Right cardiac atrium (tissue), 5 donors: ENCODE results near the gene IL12A. TPM values are rescaled to one million over a fixed set of nuclear protein-coding genes. Genes with fewer than 3 reads are reported as not detected.
A peak's percentile ranks its signal among the peaks of the same experiment; 100 is the strongest.

Experiments
- ATAC-seq, 2 donors: fragments of 200-7000 bp; cut with Tn5 transposase; one replicate each; pipeline versions ENCODE4 v1.8.0 to v1.9.1; 2020; ENCODE audit warnings: moderate library complexity in 2 of 2, mild to moderate bottlenecking in 1 of 2
- DNase-seq, 3 donors: peaks; one replicate each; pipeline ENCODE4 v3.0.0-alpha.2; 2020
- H3K27ac ChIP-seq: one replicate; pipeline ENCODE4 v1.5.1; 2013; ENCODE audit warnings: mild to moderate bottlenecking, low read length, control low read depth, moderate library complexity
- H3K27me3 ChIP-seq: one replicate; pipeline ENCODE4 v1.6.1; 2013; ENCODE audit not compliant: control insufficient read depth, insufficient read depth
- H3K4me1 ChIP-seq: one replicate; pipeline ENCODE4 v1.6.1; 2013; ENCODE audit warnings: low read length; ENCODE audit not compliant: control insufficient read depth, insufficient read depth
- H3K4me3 ChIP-seq: one replicate; pipeline ENCODE4 v1.5.1; 2013; ENCODE audit warnings: low read length, control low read depth
- H3K9me3 ChIP-seq: one replicate; pipeline ENCODE4 v1.6.1; 2013; ENCODE audit warnings: low read length; ENCODE audit not compliant: control insufficient read depth
- WGBS: extraction: QIAGEN DNeasy Blood & Tissue Kit; methylation state at CpG from one replicate; pipeline ENCODE4 v1.1.7; 2013; 5-methylcytosine and 5-hydroxymethylcytosine counted together
- intact Hi-C, 4 donors: fragments of 100-400 bp; cut with DNase I; formaldehyde crosslinking; loops; one replicate each; pipeline versions ENCODE4 v1.11.0 to v1.14.0; 2022 to 2023
- long read RNA-seq, 4 donors: library from polyadenylated mRNA; unstranded; transcript quantifications; one replicate each; pipeline ENCODE4 v2.0.0, GENCODE V29; 2020 to 2021
- polyA plus RNA-seq: library from polyadenylated mRNA; stranded (reverse); fragments of 200-250 nt; gene quantifications from one replicate; pipeline ENCODE4 v1.2.3, GENCODE V29; 2013
- total RNA-seq, 4 donors: library from RNA; stranded (reverse); fragmentation: NEBNext Ultra II Directional; extraction: Animal tissue kit (Norgen Biotek cat#: 25700); gene quantifications; one replicate each; pipeline ENCODE4 v1.2.1, GENCODE V29; 2021
- donor health status: healthy with polysubstance abuse.
- donor health status: DM: no; HTN: yes; CAD: no.
- donor health status: DM: no; HTN: no; CAD: no.
- donor health status: DM: no; HTN: yes; CAD: no; lungs with severe emphysema.
- donor health status: DM: yes; HTN: yes; CAD: no.

Gene IL12A
- total RNA-seq = 1 to 10 TPM in 1 of 4 donors, under 1 TPM in 3; 0.24 to 1.0 (median 0.38) TPM
- polyA plus RNA-seq = 0.29 TPM
- long read RNA-seq, donor 1 = 0 reads
- long read RNA-seq, donor 2 = 0 reads
- long read RNA-seq, donor 3, partial matches to known transcripts = 0 of 4 reads
- long read RNA-seq, donor 3, other reads (novel, unspliced or antisense) = 0 of 4 reads
- long read RNA-seq, donor 4 = 0 reads

- Histone ChIP-seq H3K27me3 (no peaks in the 10 kb centered on the region), H3K9me3 (no peaks in the 10 kb centered on the region), H3K4me3 (peak within 1 kb of the TSS; percentile 79), H3K4me1 (no peaks in the 10 kb centered on the region), H3K27ac (no peak within 1 kb of the TSS)
- DNase-seq (peak; percentile 77 to 92 (median 91)), ATAC-seq (peak; percentile 97 to 98)
- WGBS = under 1% methylated on average over 54 of the region's 54 CpGs
- intact Hi-C loops = loop anchor here in 1 of 4 donors (5.0 kb wide), 1 partner anchor 101 kb away; no protein-coding TSS in a partner anchor
Observed at GRCh38 chr3:159988617-159989271, at the start of gene IL12A. TSS of gene IL12A (plus strand) at chr3:159988835.

GRCh38 chr3:159941038-159942000, 47.3 kb upstream of the IL12A start:
- H3K4me1 ChIP-seq = no peaks in the 10 kb centered on the region
- H3K27me3 ChIP-seq = no peaks in the 10 kb centered on the region
- H3K4me3 ChIP-seq = no peak overlapping the region
- intact Hi-C loops = no loop called here
- DNase-seq (no peak), ATAC-seq (no peak)
- 72% methylated on average over 6 of the region's 6 CpGs for WGBS
- H3K27ac ChIP-seq = no peak overlapping the region
- no peaks in the 10 kb centered on the region for H3K9me3 ChIP-seq

- WGBS = 58% methylated on average over 1 of the region's 1 CpG
- Histone ChIP-seq H3K9me3 (no peaks in the 10 kb centered on the region), H3K4me3 (no peak overlapping the region), H3K27me3 (no peaks in the 10 kb centered on the region), H3K4me1 (no peaks in the 10 kb centered on the region), H3K27ac (no peak overlapping the region)
- intact Hi-C loops = no loop called here
- no peak for DNase-seq
- ATAC-seq = no peak
Observed at GRCh38 chr3:159944781-159945180, 43.9 kb upstream of the IL12A start.

GRCh38 chr3:159945930-159946329, 42.7 kb upstream of the IL12A start:
- no peak overlapping the region for H3K4me3 ChIP-seq
- H3K27ac ChIP-seq = no peak overlapping the region
- intact Hi-C loops = no loop called here
- no peaks in the 10 kb centered on the region for H3K9me3 ChIP-seq
- no peaks in the 10 kb centered on the region for H3K4me1 ChIP-seq
- H3K27me3 ChIP-seq = no peaks in the 10 kb centered on the region
- no peak for ATAC-seq
- 52% methylated on average over 2 of the region's 2 CpGs for WGBS
- no peak for DNase-seq

GRCh38 chr3:159947220-159947619, 41.4 kb upstream of the IL12A start:
- no peak for DNase-seq
- no peak for ATAC-seq
- Histone ChIP-seq H3K27ac (no peak overlapping the region), H3K27me3 (no peaks in the 10 kb centered on the region), H3K4me1 (no peaks in the 10 kb centered on the region), H3K4me3 (no peak overlapping the region), H3K9me3 (no peaks in the 10 kb centered on the region)
- intact Hi-C loops = no loop called here

GRCh38 chr3:159948429-159949144, 40.0 kb upstream of the IL12A start:
- H3K27ac ChIP-seq = no peak overlapping the region
- intact Hi-C loops = no loop called here
- H3K27me3 ChIP-seq = no peaks in the 10 kb centered on the region
- no peaks in the 10 kb centered on the region for H3K9me3 ChIP-seq
- 62% methylated on average over 5 of the region's 5 CpGs for WGBS
- no peak for ATAC-seq
- H3K4me3 ChIP-seq = no peak overlapping the region
- H3K4me1 ChIP-seq = no peaks in the 10 kb centered on the region
- DNase-seq = no peak

GRCh38 chr3:159950156-159950898, 38.3 kb upstream of the IL12A start:
- Histone ChIP-seq H3K27me3 (no peaks in the 10 kb centered on the region), H3K4me1 (no peaks in the 10 kb centered on the region), H3K27ac (no peak overlapping the region), H3K4me3 (no peak overlapping the region), H3K9me3 (no peaks in the 10 kb centered on the region)
- WGBS = 48% methylated on average over 3 of the region's 3 CpGs
- ATAC-seq (no peak), DNase-seq (no peak)
- intact Hi-C loops = no loop called here

GRCh38 chr3:159951540-159951939, 37.1 kb upstream of the IL12A start:
- no peak for DNase-seq
- Histone ChIP-seq H3K27me3 (no peaks in the 10 kb centered on the region), H3K4me3 (no peak overlapping the region), H3K4me1 (no peaks in the 10 kb centered on the region), H3K9me3 (no peaks in the 10 kb centered on the region), H3K27ac (no peak overlapping the region)
- WGBS = 64% methylated on average over 2 of the region's 2 CpGs
- intact Hi-C loops = no loop called here
- ATAC-seq = no peak

GRCh38 chr3:159953325-159954085, 35.1 kb upstream of the IL12A start:
- Histone ChIP-seq H3K27me3 (no peaks in the 10 kb centered on the region), H3K4me1 (no peaks in the 10 kb centered on the region), H3K4me3 (no peak overlapping the region), H3K27ac (no peak overlapping the region), H3K9me3 (no peaks in the 10 kb centered on the region)
- ATAC-seq = no peak
- no peak for DNase-seq
- 73% methylated on average over 2 of the region's 2 CpGs for WGBS
- intact Hi-C loops = no loop called here
